CD4-positive, alpha-beta T cell (primary cell): ENCODE data around the gene SCAI. TPM values are rescaled to one million over a fixed set of nuclear protein-coding genes. Genes with fewer than 3 reads are reported as not detected.
"Not testable (repeated sequence)": the region's sequence is repeated elsewhere in the genome, so short reads cannot be mapped to it uniquely, and the experiment has no call there.

Experiments used
- ATAC-seq: fragments of 200-7000 bp; cut with Tn5 transposase; one replicate; pipeline ENCODE4 v1.10.0; 2022; ENCODE audit warnings: mild to moderate bottlenecking; ENCODE audit not compliant: poor library complexity
- CTCF ChIA-PET: fragments of 350-600 bp; sonication (Branson Sonifier 250); formaldehyde crosslinking; loops from one replicate; lab custom pipeline; 2021; ENCODE audit warnings: antibody characterized with exemption, inconsistent platforms; lab: Charles Lee
- POLR2A ChIA-PET: fragments of 350-600 bp; sonication (Branson Sonifier 250); formaldehyde crosslinking; loops from one replicate; lab custom pipeline; 2021; ENCODE audit warnings: antibody characterized with exemption, inconsistent platforms; lab: Charles Lee
- DNase-seq, 14 experiments: peaks; one replicate each; pipeline ENCODE4 v3.0.0-alpha.2; 2013 to 2020; ENCODE audit warnings: mixed read lengths in 2 of 14
- H3K27ac ChIP-seq, 2 donors: one replicate each; pipeline versions ENCODE4 v1.5.1 to v1.7.0; 2013; ENCODE audit warnings: low read length in 2 of 2, low read depth in 1 of 2, mild to moderate bottlenecking in 1 of 2
- H3K27me3 ChIP-seq, 2 experiments: 1 replicate in 1 of 2; 2 replicates in 1 of 2; pipeline versions ENCODE4 v1.6.1 to v1.7.0; 2013; ENCODE audit warnings: low read length in 2 of 2, control low read depth in 1 of 2, mild to moderate bottlenecking in 1 of 2, moderate library complexity in 1 of 2; ENCODE audit not compliant: insufficient read depth in 2 of 2, control insufficient read depth in 1 of 2
- H3K36me3 ChIP-seq: one replicate; pipeline ENCODE4 v1.6.1; 2013; ENCODE audit warnings: low read length, control low read depth; ENCODE audit not compliant: insufficient read depth
- H3K4me1 ChIP-seq: one replicate; pipeline ENCODE4 v1.6.1; 2013; ENCODE audit warnings: low read length, control low read depth; ENCODE audit not compliant: insufficient read depth
- H3K4me3 ChIP-seq: one replicate; pipeline ENCODE4 v1.5.1; 2013; ENCODE audit warnings: mild to moderate bottlenecking, low read length, moderate library complexity
- H3K9me3 ChIP-seq, 2 experiments: 1 replicate in 1 of 2; 2 replicates in 1 of 2; pipeline versions ENCODE4 v1.6.1 to v1.7.0; 2013; ENCODE audit warnings: low read length in 2 of 2, mild to moderate bottlenecking in 2 of 2, control low read depth in 1 of 2, moderate library complexity in 1 of 2; ENCODE audit not compliant: control insufficient read depth in 1 of 2, insufficient read depth in 1 of 2
- H3K27ac Mint-ChIP-seq: one replicate; pipeline ENCODE4 v1.8.0; 2020; ENCODE audit warnings: mixed read lengths
- H3K27me3 Mint-ChIP-seq: one replicate; pipeline ENCODE4 v1.8.0; 2021; ENCODE audit warnings: mixed read lengths
- H3K36me3 Mint-ChIP-seq: one replicate; pipeline ENCODE4 v1.8.0; 2021; ENCODE audit warnings: low read depth, mixed read lengths
- H3K4me1 Mint-ChIP-seq: one replicate; pipeline ENCODE4 v1.8.0; 2021; ENCODE audit warnings: low read depth, mixed read lengths
- H3K4me3 Mint-ChIP-seq: one replicate; pipeline ENCODE4 v1.8.0; 2020; ENCODE audit warnings: mild to moderate bottlenecking, mixed read lengths
- H3K9me3 Mint-ChIP-seq: one replicate; pipeline ENCODE4 v1.8.0; 2020; ENCODE audit warnings: mixed read lengths
- intact Hi-C, 2 experiments: fragments of 100-400 bp; cut with DNase I in 1 of 2; cut with micrococcal nuclease in 1 of 2; formaldehyde crosslinking; loops; one replicate each; pipeline versions ENCODE4 v1.15.1 to v1.9.0; 2023 to 2025; cut with DNase I, micrococcal nuclease
- total RNA-seq, 174 experiments: library from RNA in 2 of 174; stranded (reverse) in 2 of 174; gene quantifications; one replicate each; pipeline ENCODE4 v1.2.3 and lab custom pipeline; 2021 to 2026
- TF ChIP-seq, protein P1 (sequence below): fragments of 200-600 bp; IDR thresholded peaks from one replicate; pipeline ENCODE4 v1.8.0; 2022; ENCODE audit warnings: antibody characterized with exemption, mild to moderate bottlenecking

Gene SCAI
- total RNA-seq, 2 experiments from 2014 or later: 11.6 to 13.4 TPM

DNA sequence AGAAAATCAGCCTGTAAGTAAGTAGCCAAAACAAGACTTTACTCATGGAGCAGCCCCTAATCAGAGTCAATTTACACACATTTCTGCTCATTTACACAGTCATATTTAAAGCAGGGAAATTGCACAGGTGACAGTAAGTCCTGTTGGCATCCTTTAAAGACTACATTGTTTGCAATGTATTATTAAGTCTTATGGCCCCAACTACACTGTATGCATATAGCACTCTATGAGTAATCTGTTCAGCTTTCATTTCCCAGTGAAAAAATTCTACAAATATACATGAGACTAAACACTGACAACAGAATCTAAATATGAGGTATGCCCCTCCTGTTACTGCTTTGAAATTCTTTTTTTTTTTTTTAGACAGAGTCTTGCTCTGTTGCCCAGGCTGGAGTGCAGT lies 26.6 kb upstream of the SCAI start:
- H3K4me1 ChIP-seq: peaks cover 22% of the 10 kb centered on the region
- POLR2A ChIA-PET: interaction anchor here (0.6 kb wide), 1 partner anchor 44 kb away, joined by 6 read pairs; no protein-coding TSS in a partner anchor
- H3K36me3 Mint-ChIP-seq: peaks cover 57% of the 10 kb centered on the region
- no peaks in the 10 kb centered on the region for H3K9me3 ChIP-seq
- no peak overlapping the region for H3K4me3 ChIP-seq
- peaks cover 42% of the 10 kb centered on the region for H3K4me1 Mint-ChIP-seq
- H3K27me3 ChIP-seq: no peaks in the 10 kb centered on the region
- H3K27me3 Mint-ChIP-seq: no peaks in the 10 kb centered on the region
- TF ChIP-seq, protein P1, sequence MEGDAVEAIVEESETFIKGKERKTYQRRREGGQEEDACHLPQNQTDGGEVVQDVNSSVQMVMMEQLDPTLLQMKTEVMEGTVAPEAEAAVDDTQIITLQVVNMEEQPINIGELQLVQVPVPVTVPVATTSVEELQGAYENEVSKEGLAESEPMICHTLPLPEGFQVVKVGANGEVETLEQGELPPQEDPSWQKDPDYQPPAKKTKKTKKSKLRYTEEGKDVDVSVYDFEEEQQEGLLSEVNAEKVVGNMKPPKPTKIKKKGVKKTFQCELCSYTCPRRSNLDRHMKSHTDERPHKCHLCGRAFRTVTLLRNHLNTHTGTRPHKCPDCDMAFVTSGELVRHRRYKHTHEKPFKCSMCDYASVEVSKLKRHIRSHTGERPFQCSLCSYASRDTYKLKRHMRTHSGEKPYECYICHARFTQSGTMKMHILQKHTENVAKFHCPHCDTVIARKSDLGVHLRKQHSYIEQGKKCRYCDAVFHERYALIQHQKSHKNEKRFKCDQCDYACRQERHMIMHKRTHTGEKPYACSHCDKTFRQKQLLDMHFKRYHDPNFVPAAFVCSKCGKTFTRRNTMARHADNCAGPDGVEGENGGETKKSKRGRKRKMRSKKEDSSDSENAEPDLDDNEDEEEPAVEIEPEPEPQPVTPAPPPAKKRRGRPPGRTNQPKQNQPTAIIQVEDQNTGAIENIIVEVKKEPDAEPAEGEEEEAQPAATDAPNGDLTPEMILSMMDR: no peak
- H3K27ac Mint-ChIP-seq: no peak overlapping the region
- ATAC-seq: no peak
- CTCF ChIA-PET: no interaction called here
- intact Hi-C loops: no loop called here
- peaks cover 31% of the 10 kb centered on the region for H3K36me3 ChIP-seq
- no peak overlapping the region for H3K27ac ChIP-seq
- no peak for DNase-seq
- no peak overlapping the region for H3K4me3 Mint-ChIP-seq
- no peaks in the 10 kb centered on the region for H3K9me3 Mint-ChIP-seq

DNA sequence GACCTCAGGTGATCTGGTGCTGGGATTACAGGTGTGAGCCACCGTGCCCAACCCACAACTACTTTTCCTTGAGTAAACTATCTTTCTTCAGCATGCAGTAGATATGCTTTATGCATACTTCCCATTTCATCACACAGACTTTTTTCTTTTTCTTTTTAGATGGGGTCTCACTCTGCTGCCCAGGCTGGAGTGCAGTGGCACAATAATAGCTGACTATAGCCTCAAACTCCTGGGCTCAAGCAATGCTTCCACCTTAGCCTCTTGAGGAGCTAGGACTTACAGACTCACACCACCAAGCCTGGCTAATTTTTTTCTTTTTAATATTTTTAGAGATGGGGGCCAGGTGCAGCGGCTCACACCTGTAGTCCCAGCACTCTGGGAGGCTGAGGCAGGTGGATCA lies 23.4 kb upstream of the SCAI start:
- no peak overlapping the region for H3K27ac Mint-ChIP-seq
- H3K27me3 ChIP-seq: no peaks in the 10 kb centered on the region
- intact Hi-C loops: no loop called here
- CTCF ChIA-PET: no interaction called here
- no peaks in the 10 kb centered on the region for H3K9me3 Mint-ChIP-seq
- H3K4me3 ChIP-seq: no peak overlapping the region
- H3K36me3 Mint-ChIP-seq: peaks cover 41% of the 10 kb centered on the region
- no peaks in the 10 kb centered on the region for H3K4me1 ChIP-seq
- TF ChIP-seq, protein P1: no peak
- H3K36me3 ChIP-seq: peaks cover 27% of the 10 kb centered on the region
- ATAC-seq (no peak), DNase-seq (no peak)
- H3K27me3 Mint-ChIP-seq: no peaks in the 10 kb centered on the region
- no peak overlapping the region for H3K4me3 Mint-ChIP-seq
- POLR2A ChIA-PET: no interaction called here
- H3K9me3 ChIP-seq: no peaks in the 10 kb centered on the region
- H3K4me1 Mint-ChIP-seq: peaks cover 20% of the 10 kb centered on the region
- no peak overlapping the region for H3K27ac ChIP-seq

DNA sequence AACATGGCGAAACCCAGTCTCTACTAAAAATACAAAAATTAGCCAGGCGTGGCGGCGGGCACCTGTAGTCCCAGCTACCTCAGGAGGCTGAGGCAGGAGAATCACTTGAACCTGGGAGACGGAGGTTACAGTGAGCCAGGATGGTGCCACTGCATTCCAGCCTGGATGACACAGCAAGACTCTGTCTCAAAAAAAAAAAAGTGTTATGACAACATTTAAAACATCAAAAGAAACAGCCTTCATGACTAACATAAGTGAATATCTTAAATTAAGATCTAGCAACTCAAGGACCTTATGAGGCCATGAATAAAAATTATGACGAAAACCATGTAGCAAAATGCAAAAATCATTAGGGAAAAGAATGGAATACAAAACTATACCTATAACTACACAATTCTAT lies 19.6 kb upstream of the SCAI start:
- H3K4me1 Mint-ChIP-seq, H3K4me3 Mint-ChIP-seq, H3K27ac ChIP-seq, H3K4me1 ChIP-seq, intact Hi-C loops, H3K9me3 Mint-ChIP-seq, H3K27me3 ChIP-seq, DNase-seq, H3K4me3 ChIP-seq, H3K9me3 ChIP-seq, POLR2A ChIA-PET, H3K27me3 Mint-ChIP-seq, ATAC-seq: not testable (repeated sequence)
- CTCF ChIA-PET: interaction anchor here (0.6 kb wide), 1 partner anchor 707 kb away, joined by 3 read pairs; no protein-coding TSS in a partner anchor
- Mint-ChIP-seq H3K27ac (peak overlapping the region; percentile 66), H3K36me3 (peaks cover 27% of the 10 kb centered on the region)
- H3K36me3 ChIP-seq: peaks cover 15% of the 10 kb centered on the region

DNA sequence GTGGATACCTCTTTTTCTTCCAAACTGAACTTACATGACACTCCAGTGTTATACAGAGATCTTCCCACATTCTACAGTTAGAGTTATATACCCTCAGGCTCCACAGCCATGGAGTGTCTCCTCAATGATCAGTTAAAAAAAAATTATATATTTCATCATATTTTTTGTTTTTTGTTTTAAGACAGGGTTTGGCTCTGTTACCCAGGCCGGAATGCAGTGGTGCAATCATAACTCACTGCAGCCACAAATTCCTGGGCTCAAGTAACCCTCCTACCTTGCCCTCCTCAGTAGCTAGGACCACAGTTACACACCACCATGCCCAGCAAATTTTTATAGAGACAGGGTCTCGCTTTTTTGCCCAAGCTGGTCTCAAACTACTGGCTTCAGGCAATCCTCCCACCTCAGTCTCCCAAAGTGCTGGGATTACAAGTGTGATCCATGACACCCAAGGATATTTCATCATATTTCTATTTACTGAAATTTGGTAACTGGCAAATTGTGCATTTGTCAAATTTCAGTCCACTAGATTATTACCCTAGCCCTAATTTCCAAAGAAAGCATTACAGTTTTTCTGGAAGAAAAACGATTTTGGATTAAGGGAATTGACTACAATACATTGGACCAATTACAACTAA lies 18.1 kb upstream of the SCAI start:
- no peaks in the 10 kb centered on the region for H3K9me3 Mint-ChIP-seq
- Histone ChIP-seq H3K27ac (no peak overlapping the region), H3K9me3 (no peaks in the 10 kb centered on the region), H3K27me3 (no peaks in the 10 kb centered on the region), H3K36me3 (peaks cover 21% of the 10 kb centered on the region), H3K4me3 (no peak overlapping the region), H3K4me1 (no peaks in the 10 kb centered on the region)
- no peaks in the 10 kb centered on the region for H3K27me3 Mint-ChIP-seq
- CTCF ChIA-PET: interaction anchor here (1.3 kb wide), 1 partner anchor 12 kb away, joined by 3 read pairs; no protein-coding TSS in a partner anchor
- H3K4me3 Mint-ChIP-seq: no peak overlapping the region
- peaks cover 40% of the 10 kb centered on the region for H3K36me3 Mint-ChIP-seq
- POLR2A ChIA-PET: no interaction called here
- intact Hi-C loops: no loop called here
- peaks cover 4% of the 10 kb centered on the region for H3K4me1 Mint-ChIP-seq
- peak overlapping the region; percentile 72 for H3K27ac Mint-ChIP-seq
- ATAC-seq (no peak), DNase-seq (no peak)
- TF ChIP-seq, protein P1: no peak
